ENCODE measurements around the gene ZFR2.

- TF ChIP-seq POLR2A (IDR thresholded peaks at IDR 0.05) = no peak
- TF ChIP-seq POLR2AphosphoS5 (IDR thresholded peaks at IDR 0.05) = no peak
These were observed 31.5 kb downstream of the ZFR2 start for GRCh38 chr19:3837332-3837731.

Measured in spleen (tissue), 3 donors.